Parathyroid adenoma (tissue), 2 donors: ENCODE results near the gene USP49.

ENCODE experiments used
- H2AFZ ChIP-seq: fragments of 300-600 bp; sonication (generic); one replicate; pipeline ENCODE4 v1.7.0; 2017; ENCODE audit warnings: antibody characterized with exemption, mild to moderate bottlenecking
- H3K27ac ChIP-seq: fragments of 300-600 bp; sonication (generic); one replicate; pipeline ENCODE4 v1.7.0; 2017
- H3K27me3 ChIP-seq: fragments of 300-600 bp; sonication (generic); one replicate; pipeline ENCODE4 v1.7.0; 2017; ENCODE audit warnings: low read length; ENCODE audit not compliant: control insufficient read depth, insufficient read depth
- H3K36me3 ChIP-seq: fragments of 300-600 bp; sonication (generic); one replicate; pipeline ENCODE4 v1.7.0; 2017; ENCODE audit warnings: low read length; ENCODE audit not compliant: control insufficient read depth, insufficient read depth
- H3K4me1 ChIP-seq: fragments of 300-600 bp; sonication (generic); one replicate; pipeline ENCODE4 v1.7.0; 2017; ENCODE audit warnings: control low read depth
- H3K4me2 ChIP-seq: fragments of 300-600 bp; sonication (generic); one replicate; pipeline ENCODE4 v1.7.0; 2017; ENCODE audit warnings: low read length
- H3K4me3 ChIP-seq: fragments of 300-600 bp; sonication (generic); one replicate; pipeline ENCODE4 v1.7.0; 2017; ENCODE audit warnings: low read depth, low read length
- H3K79me2 ChIP-seq: fragments of 300-600 bp; sonication (generic); one replicate; pipeline ENCODE4 v1.7.0; 2017; ENCODE audit warnings: control low read depth
- H3K9ac ChIP-seq: fragments of 300-600 bp; sonication (generic); one replicate; pipeline ENCODE4 v1.7.0; 2017; ENCODE audit warnings: mild to moderate bottlenecking
- H3K9me3 ChIP-seq: fragments of 300-600 bp; sonication (generic); one replicate; pipeline ENCODE4 v1.7.0; 2017; ENCODE audit warnings: low read length; ENCODE audit not compliant: control insufficient read depth
- CTCF ChIP-seq: fragments of 300-600 bp; sonication (generic); IDR thresholded peaks from one replicate; pipeline ENCODE4 v1.7.0; 2017; ENCODE audit warnings: antibody characterized with exemption, mild to moderate bottlenecking
- donor health status: primary hyperparathyroidism.

USP49 gene

GRCh38 chr6:41887331-41887751 is 7.8 kb downstream of the USP49 start:
- Histone ChIP-seq H3K36me3 (no peaks in the 10 kb centered on the region), H3K4me1 (no peaks in the 10 kb centered on the region), H3K9ac (no peak overlapping the region), H3K4me3 (no peak overlapping the region), H3K4me2 (no peak overlapping the region), H3K79me2 (peaks cover 2% of the 10 kb centered on the region), H3K27ac (no peak overlapping the region), H2AFZ (no peak overlapping the region), H3K9me3 (no peaks in the 10 kb centered on the region), H3K27me3 (no peaks in the 10 kb centered on the region)
- TF ChIP-seq CTCF, result no peak

- no peak overlapping the region for H3K9ac ChIP-seq
- no peaks in the 10 kb centered on the region for H3K36me3 ChIP-seq
- peaks cover 2% of the 10 kb centered on the region for H3K79me2 ChIP-seq
- no peak overlapping the region for H3K4me3 ChIP-seq
- H3K4me2 ChIP-seq, result no peak overlapping the region
- no peaks in the 10 kb centered on the region for H3K9me3 ChIP-seq
- H3K27ac ChIP-seq, result no peak overlapping the region
- H3K27me3 ChIP-seq, result no peaks in the 10 kb centered on the region
- no peak for TF ChIP-seq CTCF
- H3K4me1 ChIP-seq, result no peaks in the 10 kb centered on the region
- no peak overlapping the region for H2AFZ ChIP-seq
Measured at GRCh38 chr6:41885930-41886329, 9.2 kb downstream of the USP49 start.

- Histone ChIP-seq H2AFZ (no peak overlapping the region), H3K27ac (no peak overlapping the region), H3K4me1 (no peaks in the 10 kb centered on the region), H3K9me3 (no peaks in the 10 kb centered on the region), H3K9ac (no peak overlapping the region), H3K4me2 (no peak overlapping the region), H3K36me3 (no peaks in the 10 kb centered on the region), H3K79me2 (peaks cover 2% of the 10 kb centered on the region), H3K27me3 (no peaks in the 10 kb centered on the region), H3K4me3 (no peak overlapping the region)
- TF ChIP-seq CTCF, result no peak
Measured at GRCh38 chr6:41884957-41885356, 10.2 kb downstream of the USP49 start.

- no peak overlapping the region for H3K4me2 ChIP-seq
- no peak for TF ChIP-seq CTCF
- no peaks in the 10 kb centered on the region for H3K4me1 ChIP-seq
- no peak overlapping the region for H3K9ac ChIP-seq
- H3K36me3 ChIP-seq, result no peaks in the 10 kb centered on the region
- H2AFZ ChIP-seq, result no peak overlapping the region
- no peak overlapping the region for H3K4me3 ChIP-seq
- no peaks in the 10 kb centered on the region for H3K9me3 ChIP-seq
- H3K27ac ChIP-seq, result no peak overlapping the region
- no peaks in the 10 kb centered on the region for H3K27me3 ChIP-seq
- H3K79me2 ChIP-seq, result no peaks in the 10 kb centered on the region
Measured at GRCh38 chr6:41881506-41881905, 13.7 kb downstream of the USP49 start.

- Histone ChIP-seq H3K27ac (no peak overlapping the region), H3K79me2 (no peaks in the 10 kb centered on the region), H3K9ac (no peak overlapping the region), H3K27me3 (no peaks in the 10 kb centered on the region), H3K9me3 (no peaks in the 10 kb centered on the region), H3K4me2 (no peak overlapping the region), H3K36me3 (no peaks in the 10 kb centered on the region), H3K4me1 (no peaks in the 10 kb centered on the region), H3K4me3 (no peak overlapping the region), H2AFZ (no peak overlapping the region)
- TF ChIP-seq CTCF, result no peak
Measured at GRCh38 chr6:41878961-41879405, 16.2 kb downstream of the USP49 start.
